PC-9 (cell line): ENCODE data around the gene CSGALNACT2. TPM values are rescaled to one million over a fixed set of nuclear protein-coding genes. Genes with fewer than 3 reads are reported as not detected.

ENCODE experiments used
- BruUV-seq: library from RNA; stranded (reverse); fragments of 400-500 nt; replicated peaks from 2 replicates; lab custom pipeline; 2021; lab: Mats Ljungman, UMichigan
- CTCF ChIA-PET: fragments of 300-600 bp; sonication (Branson Sonifier 250); formaldehyde crosslinking; loops from one replicate; lab custom pipeline; 2022; ENCODE audit warnings: antibody characterized with exemption; lab: Charles Lee
- POLR2A ChIA-PET: fragments of 300-600 bp; sonication (Branson Sonifier 250); formaldehyde crosslinking; loops from one replicate; lab custom pipeline; 2022; ENCODE audit warnings: antibody characterized with exemption; ENCODE audit not compliant: unreplicated experiment; lab: Charles Lee
- DNase-seq, 2 experiments: peaks; one replicate each; pipeline versions ENCODE4 v3.0.0 to v3.0.0-alpha.2; 2015 to 2022; ENCODE audit warnings: mixed read lengths in 1 of 2
- H2AFZ ChIP-seq: fragments of 200-600 bp; sonication (generic); 2 replicates; pipeline ENCODE4 v1.8.1; 2017; ENCODE audit warnings: antibody characterized with exemption
- H3F3A ChIP-seq: fragments of 200-600 bp; sonication (generic); 2 replicates; pipeline ENCODE4 v1.8.1; 2017; ENCODE audit warnings: antibody characterized with exemption, mild to moderate bottlenecking, low read depth; ENCODE audit not compliant: insufficient read depth
- H3K27ac ChIP-seq: fragments of 200-600 bp; sonication (generic); 2 replicates; pipeline ENCODE4 v1.6.1; 2016; ENCODE audit warnings: mixed run types
- H3K27me3 ChIP-seq: fragments of 200-600 bp; sonication (generic); 2 replicates; pipeline ENCODE4 v1.6.1; 2016; ENCODE audit warnings: low read depth, mixed run types; ENCODE audit not compliant: insufficient read depth
- H3K36me3 ChIP-seq: fragments of 200-600 bp; sonication (generic); 2 replicates; pipeline ENCODE4 v1.6.1; 2016; ENCODE audit warnings: low read depth, mixed run types
- H3K4me1 ChIP-seq: fragments of 200-600 bp; sonication (generic); replicated peaks from 2 replicates; pipeline ENCODE4 v1.6.1; 2016; ENCODE audit warnings: mixed run types; ENCODE audit not compliant: insufficient read depth
- H3K4me2 ChIP-seq: fragments of 200-600 bp; sonication (generic); 2 replicates; pipeline ENCODE4 v1.6.1; 2017; ENCODE audit warnings: mixed run types
- H3K4me3 ChIP-seq: fragments of 200-600 bp; sonication (generic); 2 replicates; pipeline ENCODE4 v1.6.1; 2016; ENCODE audit warnings: mixed run types
- H3K79me2 ChIP-seq: fragments of 200-600 bp; sonication (generic); 2 replicates; pipeline ENCODE4 v1.6.1; 2017; ENCODE audit warnings: low read depth, mixed run types
- H3K9me2 ChIP-seq: fragments of 200-600 bp; sonication (generic); 2 replicates; pipeline ENCODE4 v1.8.1; 2017; ENCODE audit warnings: mild to moderate bottlenecking; ENCODE audit not compliant: insufficient read depth
- H3K9me3 ChIP-seq: fragments of 200-600 bp; sonication (generic); 2 replicates; pipeline ENCODE4 v1.8.1; 2016; ENCODE audit warnings: low read depth; ENCODE audit not compliant: insufficient read depth
- H4K20me1 ChIP-seq: fragments of 200-600 bp; sonication (generic); 2 replicates; pipeline ENCODE4 v1.8.1; 2017; ENCODE audit not compliant: insufficient read depth
- CTCF ChIP-seq: fragments of 200-600 bp; sonication (generic); conservative IDR thresholded peaks from 2 replicates; pipeline ENCODE4 v1.6.1; 2017; ENCODE audit warnings: mixed run types, antibody characterized with exemption, mild to moderate bottlenecking, moderate library complexity
- EZH2 ChIP-seq: fragments of 200-600 bp; sonication (generic); IDR thresholded peaks from 2 replicates; pipeline ENCODE4 v1.8.0; 2017; ENCODE audit warnings: antibody characterized with exemption, low read depth
- intact Hi-C: fragments of 100-400 bp; cut with micrococcal nuclease; formaldehyde crosslinking; loops from one replicate; pipeline ENCODE4 v1.10.0; 2022; ENCODE audit not compliant: unreplicated experiment
- total RNA-seq: library from RNA; stranded (reverse); gene quantifications from 2 replicates; pipeline ENCODE4 v1.2.3, GENCODE V29; 2021

The CSGALNACT2 gene
- total RNA-seq, 1 experiment from 2014 or later: 7.2 TPM

- Histone ChIP-seq H3K4me2 (no peak overlapping the region), H3K27me3 (no peaks in the 10 kb centered on the region), H3K36me3 (no peaks in the 10 kb centered on the region), H3K4me1 (peaks cover 9% of the 10 kb centered on the region), H3K9me3 (no peaks in the 10 kb centered on the region), H3K4me3 (no peak overlapping the region), H3F3A (no peaks in the 10 kb centered on the region), H4K20me1 (no peaks in the 10 kb centered on the region), H3K79me2 (no peaks in the 10 kb centered on the region), H2AFZ (no peak overlapping the region), H3K9me2 (no peaks in the 10 kb centered on the region), H3K27ac (no peak overlapping the region)
- DNase-seq: no peak
- POLR2A ChIA-PET: no interaction called here
- TF ChIP-seq CTCF (no peak), EZH2 (no peak)
- intact Hi-C loops: no loop called here
- CTCF ChIA-PET: no interaction called here
- BruUV-seq: no TSS peak
These were observed 24.4 kb downstream of the CSGALNACT2 start for GRCh38 chr10:43162604-43163003.

DNA sequence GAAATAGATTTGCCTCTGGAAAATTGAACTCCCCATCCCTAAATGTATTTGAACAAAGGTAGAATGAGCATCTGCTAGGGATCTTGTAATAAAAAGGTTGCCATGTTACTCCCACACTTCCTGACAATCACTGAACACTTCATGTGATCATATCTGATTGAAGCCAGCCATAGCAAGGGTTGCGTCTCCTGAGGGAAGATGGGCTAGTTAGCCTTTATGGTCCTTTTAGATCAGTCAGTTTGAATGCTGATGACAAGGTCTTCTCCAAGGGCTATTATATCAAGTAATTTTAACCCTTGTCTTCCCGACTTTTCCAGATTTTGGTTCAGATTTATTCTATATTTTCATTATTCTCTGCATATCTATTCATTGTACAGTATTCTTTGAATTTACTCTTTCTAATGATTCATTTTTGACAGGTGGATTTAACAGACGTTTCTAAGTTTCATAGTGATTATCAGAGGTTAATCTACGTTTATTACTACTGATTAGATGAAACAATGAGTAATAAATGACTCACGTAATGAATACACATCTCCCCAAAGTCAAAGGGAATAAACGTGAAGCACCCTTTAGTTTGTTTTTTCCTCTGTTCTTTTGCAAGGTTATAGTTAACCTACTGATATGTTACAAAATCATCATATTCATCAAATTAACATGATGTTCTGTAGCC, 28.1 kb downstream of the CSGALNACT2 start:
- peak in 1 of 2 experiments; percentile 52 for DNase-seq
- H3K9me3 ChIP-seq: no peaks in the 10 kb centered on the region
- intact Hi-C loops: no loop called here
- H4K20me1 ChIP-seq: no peaks in the 10 kb centered on the region
- H3K4me1 ChIP-seq: peaks cover 10% of the 10 kb centered on the region
- no TSS peak for BruUV-seq
- ChIA-PET POLR2A (no interaction called here), CTCF (no interaction called here)
- H3K27ac ChIP-seq: no peak overlapping the region; the same call in 1 of the 2 replicates
- H3K27me3 ChIP-seq: no peaks in the 10 kb centered on the region
- H2AFZ ChIP-seq: no peak overlapping the region
- no peaks in the 10 kb centered on the region for H3K9me2 ChIP-seq
- H3K4me3 ChIP-seq: no peak overlapping the region
- no peaks in the 10 kb centered on the region for H3K36me3 ChIP-seq
- peaks cover 3% of the 10 kb centered on the region; the same call in 1 of the 2 replicates for H3F3A ChIP-seq
- no peaks in the 10 kb centered on the region for H3K79me2 ChIP-seq
- TF ChIP-seq CTCF (no peak), EZH2 (no peak)
- H3K4me2 ChIP-seq: no peak overlapping the region

- Histone ChIP-seq H2AFZ (no peak overlapping the region), H3K79me2 (no peaks in the 10 kb centered on the region), H3K27me3 (no peaks in the 10 kb centered on the region), H3K27ac (no peak overlapping the region; the same call in 1 of the 2 replicates), H3K4me3 (no peak overlapping the region), H3F3A (peaks cover 3% of the 10 kb centered on the region; the same call in 1 of the 2 replicates), H3K4me1 (peaks cover 16% of the 10 kb centered on the region), H3K36me3 (no peaks in the 10 kb centered on the region), H3K4me2 (peak overlapping the region; percentile 5; the same call in 1 of the 2 replicates), H3K9me2 (no peaks in the 10 kb centered on the region), H3K9me3 (no peaks in the 10 kb centered on the region), H4K20me1 (no peaks in the 10 kb centered on the region)
- peak in 1 of 2 experiments; percentile 56 for DNase-seq
- BruUV-seq: no TSS peak
- ChIA-PET POLR2A (no interaction called here), CTCF (no interaction called here)
- intact Hi-C loops: no loop called here
- TF ChIP-seq CTCF (no peak), EZH2 (no peak)
These were observed 28.7 kb downstream of the CSGALNACT2 start for GRCh38 chr10:43166880-43167497.
